Measurements from ENCODE around the gene KCNH5. TPM values are rescaled to one million over a fixed set of nuclear protein-coding genes. Genes with fewer than 3 reads are reported as not detected.

The KCNH5 gene
- total and polyA plus RNA-seq, 2 of the 13 experiments (the other 11 are each of a cell fraction or from before 2014, with no cell fraction given), result not detected

- TF ChIP-seq REL (CRISPR knock-in tag; conservative IDR thresholded peaks at IDR 0.05) (no peak), NBN (conservative IDR thresholded peaks at IDR 0.05) (no peak), NFAT5 (CRISPR knock-in tag; IDR thresholded peaks at IDR 0.05) (no peak), ZZZ3 (CRISPR knock-in tag; IDR thresholded peaks at IDR 0.05; ENCODE audit: borderline replicate concordance) (no peak), SOX5 (CRISPR knock-in tag; IDR thresholded peaks at IDR 0.05; ENCODE audit: borderline replicate concordance) (no peak), AHR (CRISPR knock-in tag; IDR thresholded peaks at IDR 0.05) (no peak), CBFB (CRISPR knock-in tag; IDR thresholded peaks at IDR 0.05) (no peak), ZNF292 (CRISPR knock-in tag; IDR thresholded peaks at IDR 0.05; ENCODE audit: borderline replicate concordance, low read depth) (no peak), HNRNPL (IDR thresholded peaks at IDR 0.05; ENCODE audit: low read depth, low read length) (no peak), KDM5B (CRISPR knock-in tag; IDR thresholded peaks at IDR 0.05; ENCODE audit: borderline replicate concordance) (no peak)
- TF ChIP-seq, protein P1, sequence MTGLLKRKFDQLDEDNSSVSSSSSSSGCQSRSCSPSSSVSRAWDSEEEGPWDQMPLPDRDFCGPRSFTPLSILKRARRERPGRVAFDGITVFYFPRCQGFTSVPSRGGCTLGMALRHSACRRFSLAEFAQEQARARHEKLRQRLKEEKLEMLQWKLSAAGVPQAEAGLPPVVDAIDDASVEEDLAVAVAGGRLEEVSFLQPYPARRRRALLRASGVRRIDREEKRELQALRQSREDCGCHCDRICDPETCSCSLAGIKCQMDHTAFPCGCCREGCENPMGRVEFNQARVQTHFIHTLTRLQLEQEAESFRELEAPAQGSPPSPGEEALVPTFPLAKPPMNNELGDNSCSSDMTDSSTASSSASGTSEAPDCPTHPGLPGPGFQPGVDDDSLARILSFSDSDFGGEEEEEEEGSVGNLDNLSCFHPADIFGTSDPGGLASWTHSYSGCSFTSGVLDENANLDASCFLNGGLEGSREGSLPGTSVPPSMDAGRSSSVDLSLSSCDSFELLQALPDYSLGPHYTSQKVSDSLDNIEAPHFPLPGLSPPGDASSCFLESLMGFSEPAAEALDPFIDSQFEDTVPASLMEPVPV (CRISPR knock-in tag; IDR thresholded peaks at IDR 0.05), result no peak
Measured at GRCh38 chr14:62776300-62776699, 269.0 kb downstream of the KCNH5 start (continued).
